22Rv1 (cell line): ENCODE results near the gene ALDH4A1.

Experiments used
- ZFX ChIP-seq: fragments of 450-650 bp; IDR thresholded peaks from 2 replicates; pipeline ENCODE4 v1.6.1; 2017; ENCODE audit warnings: antibody characterized with exemption, borderline replicate concordance
- TF ChIP-seq, protein P1 (sequence below): fragments of 450-650 bp; IDR thresholded peaks from 2 replicates; pipeline ENCODE4 v1.5.1; 2017; ENCODE audit warnings: mild to moderate bottlenecking

DNA sequence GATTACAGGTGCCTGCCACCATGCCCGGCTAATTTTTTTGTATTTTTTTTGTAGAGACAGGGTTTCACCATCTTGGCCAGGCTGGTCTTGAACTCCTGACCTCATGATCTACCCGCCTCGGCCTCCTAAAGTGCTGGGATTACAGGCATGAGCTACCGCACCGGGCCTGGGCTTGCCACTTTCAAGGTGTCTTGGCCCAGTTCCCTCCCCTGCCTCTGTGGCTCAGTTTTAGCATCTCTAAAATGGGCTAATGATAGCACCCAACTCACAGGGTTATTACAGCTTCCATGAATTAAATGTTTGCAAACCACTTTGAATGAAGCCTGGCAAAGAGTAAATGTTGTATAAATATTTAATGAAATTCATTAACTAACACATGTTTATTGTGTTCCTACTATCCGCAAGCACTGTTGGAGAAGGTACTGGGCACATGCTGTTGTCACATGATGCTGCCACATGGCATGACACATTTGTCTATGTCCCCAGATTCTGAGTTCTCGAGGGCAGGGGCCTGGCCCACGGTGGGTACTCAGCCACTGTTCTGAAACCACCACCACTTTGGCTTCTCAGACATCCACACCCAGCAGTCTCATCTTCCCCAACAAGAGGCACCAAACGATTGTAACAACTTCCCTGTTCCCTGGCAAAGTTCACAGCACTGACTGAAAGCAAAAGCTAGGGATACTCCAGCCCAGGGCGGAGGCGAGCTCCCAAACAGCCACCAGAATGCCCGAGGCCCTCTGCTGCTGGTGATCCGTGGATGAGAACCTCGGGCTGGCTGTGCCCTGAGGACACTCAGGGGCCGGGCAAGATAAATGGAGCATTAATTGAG lies 44.4 kb upstream of the ALDH4A1 start:
- TF ChIP-seq, protein P1, sequence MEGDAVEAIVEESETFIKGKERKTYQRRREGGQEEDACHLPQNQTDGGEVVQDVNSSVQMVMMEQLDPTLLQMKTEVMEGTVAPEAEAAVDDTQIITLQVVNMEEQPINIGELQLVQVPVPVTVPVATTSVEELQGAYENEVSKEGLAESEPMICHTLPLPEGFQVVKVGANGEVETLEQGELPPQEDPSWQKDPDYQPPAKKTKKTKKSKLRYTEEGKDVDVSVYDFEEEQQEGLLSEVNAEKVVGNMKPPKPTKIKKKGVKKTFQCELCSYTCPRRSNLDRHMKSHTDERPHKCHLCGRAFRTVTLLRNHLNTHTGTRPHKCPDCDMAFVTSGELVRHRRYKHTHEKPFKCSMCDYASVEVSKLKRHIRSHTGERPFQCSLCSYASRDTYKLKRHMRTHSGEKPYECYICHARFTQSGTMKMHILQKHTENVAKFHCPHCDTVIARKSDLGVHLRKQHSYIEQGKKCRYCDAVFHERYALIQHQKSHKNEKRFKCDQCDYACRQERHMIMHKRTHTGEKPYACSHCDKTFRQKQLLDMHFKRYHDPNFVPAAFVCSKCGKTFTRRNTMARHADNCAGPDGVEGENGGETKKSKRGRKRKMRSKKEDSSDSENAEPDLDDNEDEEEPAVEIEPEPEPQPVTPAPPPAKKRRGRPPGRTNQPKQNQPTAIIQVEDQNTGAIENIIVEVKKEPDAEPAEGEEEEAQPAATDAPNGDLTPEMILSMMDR, result no peak
- TF ChIP-seq ZFX, result no peak
